HL-60/S4 (cell line): ENCODE results near the gene CD74.

Experiments used
- in situ Hi-C: fragments of 300-500 bp; cut with MboI; formaldehyde crosslinking; loops from 2 replicates; pipeline ENCODE4 v1.14.3; 2022; ENCODE audit warnings: low sequenced_read_pairs

CD74 gene

DNA sequence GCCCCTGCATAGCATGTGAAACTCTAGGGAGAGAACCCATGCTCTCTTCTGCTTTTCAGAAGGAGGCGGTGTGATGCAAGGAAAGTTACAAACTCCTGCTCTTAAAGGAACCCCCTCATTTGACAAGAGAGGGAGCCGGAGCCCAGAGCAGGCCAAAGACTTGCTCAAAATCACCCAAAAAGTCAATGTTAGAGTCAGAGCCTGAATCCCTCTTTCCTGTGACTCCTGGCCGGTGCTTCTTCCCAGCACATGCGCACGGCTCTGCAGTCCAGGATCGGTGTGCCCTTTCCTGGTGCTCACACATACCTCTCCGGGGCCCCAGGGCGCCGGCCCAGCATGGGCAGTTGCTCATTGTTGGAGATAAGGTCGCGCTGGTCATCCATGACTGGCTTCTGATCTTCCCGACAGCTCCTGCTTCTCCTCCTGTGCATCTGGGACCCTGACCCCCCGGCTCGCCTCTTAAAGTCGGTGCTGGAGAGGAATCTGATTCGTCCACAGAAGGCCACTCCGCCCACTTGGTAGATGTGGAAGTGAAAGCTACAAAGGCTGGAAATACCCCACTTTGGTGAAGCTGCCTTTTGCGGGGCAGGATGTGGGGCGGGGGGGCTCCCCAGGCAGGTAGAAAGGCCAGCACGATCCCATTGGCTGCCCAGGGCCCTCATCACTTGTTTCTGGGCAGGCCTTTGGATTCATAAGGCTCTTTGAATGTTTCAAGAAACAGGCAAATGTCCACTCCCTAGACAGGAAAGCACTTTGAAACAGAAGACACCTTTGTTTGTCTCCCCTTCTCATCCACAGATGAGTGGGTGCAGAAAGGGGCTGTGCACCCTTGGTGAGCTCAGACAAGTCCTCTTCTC is at the start of gene CD74:
TSS of gene CD74 (minus strand) at position 592 of the 857 bp plus-strand sequence. CDS start at position 431, 161 bp downstream.
- in situ Hi-C loops: no loop called here

DNA sequence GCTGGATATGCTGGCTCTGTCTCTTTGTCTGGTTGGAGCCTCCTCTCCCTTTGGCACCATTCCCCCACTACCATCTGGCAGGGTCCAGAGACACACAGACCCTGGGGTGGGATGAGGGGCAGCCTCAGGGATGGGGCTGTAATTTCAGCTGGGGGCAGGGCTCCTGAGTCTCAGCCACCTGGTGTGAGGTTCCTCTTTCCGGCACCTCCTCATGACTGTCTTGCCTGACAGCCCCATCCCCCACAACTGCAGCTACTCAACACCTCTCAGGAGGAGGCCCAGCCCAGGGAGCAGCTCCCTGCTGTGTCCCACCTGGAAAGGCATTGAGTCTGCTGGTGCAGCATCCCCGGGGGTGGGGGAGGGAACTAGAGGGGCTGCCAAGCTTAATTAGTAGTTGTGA is 48.5 kb upstream of the CD74 start:
- in situ Hi-C loops: no loop called here

DNA sequence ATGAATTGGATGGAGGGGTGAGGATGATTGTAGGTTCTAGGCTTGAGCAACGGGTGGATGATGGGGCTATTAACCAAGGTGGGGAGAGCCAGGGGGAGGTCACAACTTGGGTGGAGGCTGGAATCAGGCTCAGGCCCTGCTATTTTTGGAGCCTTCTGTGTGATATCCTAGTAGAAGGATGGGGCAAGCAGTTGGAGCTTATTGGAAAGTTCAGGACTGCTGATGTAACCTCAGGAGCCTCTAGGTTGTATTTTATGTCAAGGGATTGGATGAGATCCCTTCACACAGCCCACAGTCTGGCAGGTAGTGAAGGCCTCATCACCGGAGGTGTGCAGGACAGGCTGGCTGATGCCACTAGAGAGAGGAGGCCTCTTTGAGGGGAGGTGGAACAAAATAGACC is 48.1 kb upstream of the CD74 start:
- in situ Hi-C loops: no loop called here

DNA sequence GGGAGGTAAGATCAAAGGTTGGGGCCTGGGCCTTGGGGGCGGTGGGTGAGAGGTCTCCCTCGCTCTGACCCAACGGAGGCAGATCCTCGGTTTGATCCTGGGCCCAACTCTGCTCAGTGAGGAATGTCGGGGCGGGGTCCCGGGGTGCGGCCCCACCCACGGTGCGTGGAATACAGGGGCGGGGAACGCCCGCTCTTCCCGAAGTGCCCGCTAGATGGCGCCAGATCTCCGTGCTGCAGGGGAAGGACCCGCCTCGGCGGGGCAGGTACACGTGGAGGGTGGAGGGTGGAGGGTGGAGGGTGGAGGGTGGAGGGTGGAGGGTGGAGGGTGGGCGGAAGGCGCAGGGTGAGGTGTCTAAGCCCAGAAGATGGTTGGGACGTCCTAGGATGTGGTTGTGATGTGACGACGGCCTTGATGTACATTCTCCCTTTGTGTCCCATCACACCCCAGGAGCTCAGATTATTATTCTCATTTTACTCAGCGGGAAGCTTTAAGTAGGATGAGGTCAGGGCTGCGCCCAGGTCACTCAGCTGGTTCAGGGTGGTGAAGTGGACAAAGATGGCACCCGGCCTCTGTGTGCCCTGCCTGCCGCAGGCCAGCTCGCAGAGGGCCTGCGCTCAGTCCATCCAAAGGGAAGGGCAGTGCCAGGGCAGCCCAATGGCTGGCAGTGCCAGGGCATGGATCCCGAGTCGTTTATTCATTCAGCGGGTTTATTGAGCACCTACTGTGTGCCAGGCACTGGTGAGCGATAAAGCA is 46.3 kb upstream of the CD74 start:
- in situ Hi-C loops: loop anchor here (5.0 to 10.0 kb wide), 3 partner anchors 83 to 386 kb away; partner anchors contain the start of gene IRGM

DNA sequence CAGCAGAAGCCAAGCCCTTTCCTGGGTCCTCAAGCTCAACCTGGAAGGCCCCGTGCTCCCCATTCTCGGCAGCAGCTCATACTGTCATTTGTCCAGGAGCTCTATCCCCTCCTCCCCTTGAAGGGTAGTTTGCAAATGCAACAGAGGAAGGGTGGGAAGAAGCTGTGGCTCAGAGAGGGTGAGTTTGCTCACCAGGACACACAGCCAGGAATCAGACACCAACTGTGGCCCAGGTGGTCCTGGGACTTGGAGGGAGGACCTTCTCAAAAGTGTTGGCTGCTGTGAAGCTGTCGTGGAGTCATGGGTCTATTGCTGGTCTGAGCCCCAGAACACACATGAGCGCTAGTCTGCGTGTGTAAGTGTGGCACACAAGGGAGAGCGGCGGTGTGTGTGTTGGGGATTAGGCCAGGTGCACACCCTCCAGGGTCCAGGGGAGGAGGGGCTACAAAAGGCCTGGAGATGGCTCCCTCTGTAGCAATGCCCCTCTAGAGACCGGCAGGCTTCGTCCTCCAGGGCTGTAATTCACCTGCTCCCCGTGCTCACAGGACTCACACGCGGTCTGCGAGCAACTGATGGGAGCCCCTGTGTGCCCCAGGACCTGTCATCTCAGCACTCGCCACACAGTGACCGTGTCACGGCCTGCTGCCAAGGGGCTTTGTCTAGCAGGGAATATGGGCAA is 45.0 kb upstream of the CD74 start:
- in situ Hi-C loops: loop anchor here (5.0 to 10.0 kb wide), 3 partner anchors 85 to 387 kb away; partner anchors contain the start of gene IRGM

DNA sequence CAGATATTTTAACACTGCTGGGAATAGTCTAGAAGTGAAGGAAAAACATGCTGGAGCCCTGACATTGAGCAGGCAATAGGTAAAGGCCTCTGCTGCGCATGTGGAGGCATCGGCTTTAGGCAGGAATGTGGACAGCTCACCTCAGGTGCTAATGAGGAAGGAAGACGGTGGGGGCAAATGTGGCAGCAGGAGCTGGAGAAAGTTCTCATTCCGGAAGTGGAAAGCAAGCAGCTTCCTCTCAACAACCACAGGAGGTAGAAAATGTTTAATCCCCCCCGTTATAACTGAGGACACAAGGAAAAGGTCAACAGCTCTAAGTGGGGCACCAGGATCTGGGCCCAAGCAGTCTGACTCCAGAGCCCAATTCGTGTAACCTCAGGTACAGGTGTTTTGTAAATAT is 44.4 kb upstream of the CD74 start:
- in situ Hi-C loops: loop anchor here (5.0 to 10.0 kb wide), 3 partner anchors 85 to 388 kb away; partner anchors contain the start of gene IRGM

DNA sequence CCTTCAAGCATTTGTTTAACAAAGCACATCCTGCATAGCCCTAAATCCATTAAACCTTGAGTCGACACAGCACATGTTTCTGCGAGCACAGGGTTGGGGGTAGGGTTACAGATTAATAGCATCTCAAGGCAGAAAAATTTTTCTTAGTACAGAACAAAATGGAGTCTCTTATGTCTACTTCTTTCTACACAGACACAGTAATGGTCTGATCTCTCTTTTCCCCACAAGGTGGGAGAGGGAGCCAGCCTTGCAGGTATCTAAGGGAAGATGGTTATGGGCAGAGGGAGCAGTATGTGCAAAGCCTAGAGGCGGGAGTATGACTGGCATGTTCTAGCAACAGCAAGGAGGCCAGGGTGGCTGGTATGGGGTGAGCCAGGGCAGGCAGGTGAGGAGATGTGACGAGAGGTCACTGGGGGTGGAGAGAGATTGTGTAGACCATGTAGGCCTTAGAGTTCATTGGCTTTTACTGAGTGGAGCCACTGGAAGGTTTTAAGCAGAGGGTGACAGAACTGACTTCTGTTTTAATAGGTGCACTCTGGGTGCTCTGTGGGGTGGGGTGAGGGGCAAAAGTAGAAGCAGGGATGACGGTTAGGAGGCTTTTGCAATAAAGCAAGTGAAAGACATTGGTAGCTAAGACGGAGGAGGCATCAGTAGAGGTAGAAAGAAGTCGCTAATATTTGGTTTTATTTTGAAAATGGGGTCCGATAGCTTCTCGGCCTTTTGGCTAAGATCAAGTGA is 42.0 kb upstream of the CD74 start:
- in situ Hi-C loops: loop anchor here (5.0 to 10.0 kb wide), 3 partner anchors 88 to 390 kb away; partner anchors contain the start of gene IRGM

DNA sequence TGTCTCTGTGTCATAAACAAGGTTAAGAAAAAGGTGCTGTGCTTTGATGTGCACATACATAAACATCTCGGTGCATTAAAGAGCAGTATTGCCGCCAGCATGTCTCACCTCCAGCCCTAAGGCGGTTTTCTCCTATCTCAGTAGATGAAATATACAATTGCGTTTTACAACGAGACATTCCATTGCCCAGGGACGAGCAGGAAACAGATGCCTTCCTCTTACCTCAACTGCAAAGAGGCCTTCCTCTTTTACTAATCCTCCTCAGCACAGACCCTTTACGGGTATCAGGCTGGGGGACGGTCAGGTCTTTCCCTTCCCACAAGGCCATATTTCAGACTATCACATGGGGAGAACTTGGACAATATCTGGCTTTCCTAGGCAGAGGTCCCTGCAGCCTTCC is 41.3 kb upstream of the CD74 start:
- in situ Hi-C loops: loop anchor here (10.0 kb wide), 2 partner anchors 201 to 391 kb away; partner anchors contain the start of gene IRGM

DNA sequence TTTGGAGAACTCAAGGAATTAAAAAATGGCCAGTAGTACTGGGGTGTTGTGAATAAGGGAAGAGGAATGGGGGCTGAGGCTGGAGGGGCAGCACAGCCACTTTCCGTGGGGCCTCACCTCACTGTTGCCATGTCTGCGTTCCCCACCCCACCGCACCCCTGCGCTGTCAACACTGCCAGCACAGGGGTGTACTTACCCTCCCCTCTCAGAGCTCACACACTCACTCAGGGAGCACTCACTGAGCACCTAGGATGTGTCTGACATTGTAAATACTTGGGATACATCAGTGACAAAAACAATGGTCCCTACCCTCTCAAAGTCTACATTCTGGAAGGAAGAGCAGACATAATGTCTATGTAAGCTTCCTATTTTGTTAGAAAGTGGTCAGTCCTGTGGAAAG is 40.2 kb upstream of the CD74 start:
- in situ Hi-C loops: loop anchor here (10.0 kb wide), 2 partner anchors 202 to 392 kb away; partner anchors contain the start of gene IRGM

DNA sequence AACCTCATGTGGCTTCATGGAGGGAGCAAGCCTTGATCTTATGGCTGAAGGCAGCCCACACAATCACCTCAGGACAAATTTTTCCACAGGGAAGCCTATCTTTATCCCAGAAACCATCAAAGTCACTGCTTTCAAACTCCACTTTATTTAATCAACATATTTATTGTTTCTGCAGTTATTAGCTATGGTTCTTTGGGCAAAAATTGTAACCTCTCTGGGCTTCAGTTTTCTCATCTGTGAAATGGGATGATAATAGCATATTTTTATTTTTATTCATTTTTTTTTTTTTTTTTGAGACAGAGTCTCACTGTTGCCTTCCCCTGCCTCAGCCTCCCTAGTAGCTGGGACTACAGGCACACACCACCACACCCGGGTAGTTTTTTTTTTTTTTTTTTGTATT is 38.9 kb upstream of the CD74 start:
- in situ Hi-C loops: loop anchor here (10.0 kb wide), 2 partner anchors 203 to 393 kb away; partner anchors contain the start of gene IRGM

DNA sequence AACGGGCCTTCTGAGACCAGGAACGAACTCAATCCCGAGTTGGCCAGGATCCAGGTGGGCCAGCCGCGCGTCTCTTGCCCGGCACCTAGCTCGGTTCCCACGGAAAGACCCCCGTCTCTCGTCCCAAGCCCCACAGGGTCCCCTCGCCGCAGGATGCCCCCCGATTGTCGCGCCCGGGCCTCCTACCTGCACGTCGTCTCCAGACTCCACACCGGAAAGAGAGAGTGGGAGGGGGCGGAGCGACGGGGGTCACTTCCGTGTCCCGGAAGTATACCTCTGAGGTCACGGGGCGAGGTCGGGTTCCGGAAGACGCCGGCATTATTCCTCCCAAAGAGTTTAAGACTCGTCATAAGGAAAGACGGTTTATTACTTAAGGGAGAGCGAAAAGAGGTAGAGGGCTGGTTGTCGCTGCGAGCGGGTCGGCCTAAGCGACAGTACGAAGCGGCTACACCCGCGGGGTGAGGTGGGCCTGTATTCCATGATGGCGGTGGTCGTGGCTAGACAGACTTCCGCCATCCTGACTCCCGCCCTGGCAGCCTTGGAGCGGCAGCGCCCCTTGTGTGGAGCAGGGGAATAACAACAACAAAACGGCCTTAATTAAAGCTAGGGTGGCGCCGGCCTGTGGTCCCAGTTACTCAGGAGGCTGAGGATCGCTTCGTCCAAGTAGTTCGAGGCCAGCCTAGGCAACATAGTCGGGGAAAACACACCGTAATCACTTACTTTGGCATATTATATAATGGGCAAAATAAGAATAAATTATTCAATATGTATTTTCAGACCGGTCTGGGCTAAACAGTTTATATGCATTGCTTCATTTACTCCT is 37.0 kb upstream of the CD74 start, which contains the start of gene RPS14:
TSS of gene RPS14 (minus strand) at position 223 of the 823 bp plus-strand sequence. CDS start 2,006 bp downstream, outside the sequence.
- in situ Hi-C loops: loop anchor here (10.0 kb wide), 2 partner anchors 205 to 395 kb away; partner anchors contain the start of gene IRGM

DNA sequence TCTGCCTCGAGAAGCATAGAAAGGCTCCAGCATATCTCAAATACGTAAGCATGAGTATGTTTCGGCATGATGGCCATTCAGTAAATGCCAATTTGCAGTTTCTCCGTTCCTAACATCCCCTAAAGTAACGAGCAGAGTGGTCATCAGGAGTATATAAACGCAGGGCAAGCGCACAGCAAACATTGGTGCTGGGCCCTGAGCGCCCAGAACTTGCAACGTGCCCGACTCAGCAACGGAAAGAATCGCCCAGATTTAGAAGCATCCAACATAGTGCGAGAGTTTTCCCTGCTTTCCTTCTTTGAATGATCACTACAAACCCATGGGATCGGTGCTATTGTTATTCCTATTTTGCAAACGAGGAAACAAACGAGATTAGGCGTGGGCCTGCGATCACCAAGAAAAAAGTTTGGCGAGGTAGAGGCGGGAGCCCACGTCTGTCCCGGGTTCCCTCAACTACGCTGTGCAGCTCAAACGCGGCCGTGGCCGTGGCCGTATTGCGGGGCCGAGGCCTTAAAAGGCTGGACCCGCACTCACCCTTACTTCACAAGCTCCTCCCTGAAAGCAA is 36.3 kb upstream of the CD74 start:
- in situ Hi-C loops: no loop called here

DNA sequence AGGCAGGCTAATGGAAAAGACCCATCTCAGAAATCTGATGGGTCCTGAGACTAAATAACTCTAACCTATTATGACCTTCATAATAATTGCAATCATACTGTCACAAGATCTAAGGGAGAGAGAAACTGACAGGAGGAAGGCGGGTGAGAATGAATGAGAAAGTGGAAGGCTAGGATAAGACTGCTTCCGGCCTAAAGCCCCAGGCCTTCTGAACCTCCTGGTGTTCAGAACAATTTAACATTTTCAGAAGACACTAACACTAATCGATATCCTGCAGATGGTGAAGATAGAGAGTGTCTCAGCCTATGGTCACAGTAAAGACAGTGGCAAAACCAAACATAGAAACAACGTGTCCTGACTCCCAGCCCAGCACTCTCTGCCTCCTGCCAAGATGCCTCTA is 35.6 kb upstream of the CD74 start:
- in situ Hi-C loops: no loop called here

DNA sequence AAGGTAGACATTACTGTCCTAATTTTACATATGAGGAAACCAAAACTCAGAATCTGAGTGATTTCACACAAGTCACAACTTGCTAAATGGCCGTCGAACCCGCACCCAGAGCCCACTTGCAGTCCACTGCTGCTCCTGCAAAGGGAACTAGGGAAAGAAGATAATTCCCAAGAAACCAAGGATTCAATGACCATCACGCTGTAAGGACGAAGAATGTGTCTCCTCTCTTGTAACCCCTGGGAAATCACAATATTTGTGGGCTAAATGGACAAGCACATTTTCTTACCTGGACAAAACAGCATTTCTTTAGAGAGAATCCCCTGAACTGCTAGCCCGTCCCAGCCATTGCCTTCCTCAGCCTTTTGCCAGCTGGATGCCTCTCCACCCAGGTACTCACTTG is 34.5 kb upstream of the CD74 start:
- in situ Hi-C loops: no loop called here

DNA sequence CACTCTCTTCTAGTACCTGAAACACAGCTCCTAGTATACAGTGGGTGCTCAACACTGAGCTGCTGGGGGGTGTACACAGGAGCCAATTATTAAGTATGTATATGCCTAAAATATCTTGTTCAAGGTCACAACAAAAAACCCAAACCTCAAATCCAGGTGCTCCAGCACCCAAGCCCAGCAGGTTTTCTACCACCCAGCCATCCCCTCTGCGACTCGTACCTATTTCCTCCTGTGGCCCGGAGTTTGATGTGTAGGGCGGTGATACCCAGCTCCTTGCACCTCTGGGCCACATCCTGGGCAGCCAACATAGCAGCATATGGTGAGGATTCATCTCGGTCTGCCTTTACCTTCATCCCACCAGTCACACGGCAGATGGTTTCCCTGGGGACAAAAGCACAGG is 33.9 kb upstream of the CD74 start:
- in situ Hi-C loops: no loop called here

DNA sequence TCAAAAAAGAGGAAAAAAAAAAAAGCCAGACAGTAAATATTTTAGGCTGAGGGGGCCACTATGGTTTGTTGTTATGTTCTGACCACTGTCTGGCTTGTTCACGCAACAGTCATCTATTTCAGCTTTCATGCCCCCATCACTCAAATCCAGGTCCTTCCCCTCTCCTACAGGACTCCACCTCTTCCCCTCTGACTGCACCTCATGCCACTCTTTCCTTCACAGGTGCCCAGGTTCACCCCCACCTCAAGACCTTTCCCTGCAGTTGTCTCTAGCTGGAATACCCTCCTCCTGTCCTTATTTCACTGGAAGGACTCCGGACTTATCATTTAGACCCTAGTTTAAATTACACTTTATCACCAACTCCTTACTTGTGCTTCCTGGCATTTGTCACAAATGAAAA is 33.4 kb upstream of the CD74 start:
- in situ Hi-C loops: no loop called here

DNA sequence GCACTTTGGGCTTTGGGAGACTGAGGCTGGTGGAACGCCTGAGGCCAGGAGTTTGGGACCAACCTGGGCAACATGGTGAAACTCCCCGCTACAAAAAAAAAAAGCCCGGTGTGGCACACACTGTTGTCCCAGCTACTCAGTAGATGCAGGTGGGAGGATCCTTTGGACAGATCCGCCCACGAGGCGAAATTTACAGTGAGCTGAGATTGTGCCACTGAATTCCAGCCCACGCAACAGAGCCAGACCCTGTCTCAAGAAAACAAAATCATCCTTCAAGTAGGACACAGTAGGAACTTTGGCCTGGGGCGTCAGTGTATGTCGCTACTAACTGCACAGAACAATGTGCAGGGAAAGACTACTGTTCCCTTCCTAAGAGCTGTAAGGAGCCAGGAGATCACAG is 32.1 kb upstream of the CD74 start:
- in situ Hi-C loops: no loop called here

DNA sequence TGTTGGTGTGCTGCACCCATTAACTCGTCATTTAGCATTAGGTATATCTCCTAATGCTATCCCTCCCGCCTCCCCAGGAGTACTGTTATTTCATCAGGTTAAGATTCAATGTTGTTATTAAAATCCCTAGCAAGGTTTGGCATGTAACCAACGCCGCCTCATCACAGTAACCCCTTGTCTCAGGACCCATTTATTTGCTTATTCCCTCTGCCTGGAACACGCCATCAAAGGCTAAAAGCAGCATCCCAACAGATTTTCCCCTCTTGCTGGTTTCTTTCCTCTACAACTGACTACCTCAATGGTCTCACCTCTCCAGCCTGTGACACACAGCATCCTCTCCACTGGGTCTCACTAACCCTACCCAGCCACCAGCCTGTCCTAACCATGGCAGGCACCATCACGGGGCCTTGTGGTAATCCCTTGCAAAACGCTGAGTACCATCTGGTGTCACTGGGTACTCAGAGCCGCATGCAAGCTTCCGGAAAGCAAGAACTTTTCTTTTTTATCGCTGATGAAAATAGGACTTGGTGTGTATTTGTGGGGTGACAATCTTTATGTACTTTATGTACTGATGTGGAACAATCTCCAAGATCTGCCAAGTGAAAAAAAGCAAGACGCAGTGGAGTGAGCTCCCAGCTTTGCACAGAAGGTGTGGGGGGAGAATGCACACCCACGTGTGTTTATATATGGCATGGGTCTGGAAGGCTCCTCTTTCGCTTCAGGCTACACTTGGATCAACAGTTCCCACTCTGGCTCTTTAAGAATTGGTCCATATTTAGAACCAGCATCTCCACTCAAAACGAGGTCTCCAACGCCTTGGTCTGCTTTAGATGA is 30.7 kb upstream of the CD74 start:
- in situ Hi-C loops: no loop called here
